ENCODE results near the gene ELOVL5. TPM values are rescaled to one million over a fixed set of nuclear protein-coding genes. Genes with fewer than 3 reads are reported as not detected.
"Not testable (repeated sequence)": the region's sequence is repeated elsewhere in the genome, so short reads cannot be mapped to it uniquely, and the experiment has no call there.

ELOVL5 gene
- total RNA-seq, 4 donors from 2014 or later, result 125 to 251 (median 186) TPM

DNA sequence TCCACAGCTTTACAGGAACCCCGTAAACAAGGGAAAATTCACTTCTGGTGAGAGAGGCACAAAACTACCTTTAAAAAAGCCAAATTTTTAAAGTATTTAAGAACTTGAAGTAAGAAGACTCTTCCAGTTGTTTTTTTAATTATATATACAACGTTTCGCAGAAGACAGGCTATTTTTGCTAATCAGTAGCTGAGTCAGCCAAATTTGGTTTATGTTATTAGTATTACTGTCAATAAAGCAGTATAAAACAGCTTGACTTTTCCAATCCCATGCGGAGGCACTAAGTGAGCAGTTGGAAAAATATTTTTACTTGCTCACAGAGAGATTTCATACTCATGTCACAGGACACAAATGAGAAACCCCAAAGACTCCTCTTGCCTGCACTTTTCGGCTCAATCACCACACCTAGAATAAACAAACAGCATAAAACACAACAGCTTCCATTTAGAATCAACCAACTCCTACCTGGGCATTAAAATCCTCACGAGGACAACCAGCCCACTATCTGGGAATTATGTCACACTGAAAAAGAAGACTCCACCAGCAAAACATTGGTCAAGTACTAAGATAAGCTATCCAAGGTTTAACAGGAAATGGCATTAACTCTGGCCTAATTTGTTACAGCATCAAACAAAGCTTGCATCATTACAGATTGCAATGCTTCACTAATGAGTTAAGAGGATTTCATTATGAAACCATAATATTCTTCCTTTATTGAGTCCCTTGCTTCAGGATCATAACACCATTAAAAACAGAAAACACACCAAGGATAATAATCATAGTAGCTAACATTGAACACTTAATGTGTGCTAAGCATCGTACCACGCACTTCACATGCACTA lies 26.3 kb downstream of the ELOVL5 start:
- no peak for DNase-seq (ENCODE audit: low spot score)
- TF ChIP-seq, protein P1, sequence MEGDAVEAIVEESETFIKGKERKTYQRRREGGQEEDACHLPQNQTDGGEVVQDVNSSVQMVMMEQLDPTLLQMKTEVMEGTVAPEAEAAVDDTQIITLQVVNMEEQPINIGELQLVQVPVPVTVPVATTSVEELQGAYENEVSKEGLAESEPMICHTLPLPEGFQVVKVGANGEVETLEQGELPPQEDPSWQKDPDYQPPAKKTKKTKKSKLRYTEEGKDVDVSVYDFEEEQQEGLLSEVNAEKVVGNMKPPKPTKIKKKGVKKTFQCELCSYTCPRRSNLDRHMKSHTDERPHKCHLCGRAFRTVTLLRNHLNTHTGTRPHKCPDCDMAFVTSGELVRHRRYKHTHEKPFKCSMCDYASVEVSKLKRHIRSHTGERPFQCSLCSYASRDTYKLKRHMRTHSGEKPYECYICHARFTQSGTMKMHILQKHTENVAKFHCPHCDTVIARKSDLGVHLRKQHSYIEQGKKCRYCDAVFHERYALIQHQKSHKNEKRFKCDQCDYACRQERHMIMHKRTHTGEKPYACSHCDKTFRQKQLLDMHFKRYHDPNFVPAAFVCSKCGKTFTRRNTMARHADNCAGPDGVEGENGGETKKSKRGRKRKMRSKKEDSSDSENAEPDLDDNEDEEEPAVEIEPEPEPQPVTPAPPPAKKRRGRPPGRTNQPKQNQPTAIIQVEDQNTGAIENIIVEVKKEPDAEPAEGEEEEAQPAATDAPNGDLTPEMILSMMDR (IDR thresholded peaks at IDR 0.05), result no peak
- ATAC-seq (ENCODE audit: low FRiP score), result no peak

- TF ChIP-seq, protein P1 (IDR thresholded peaks at IDR 0.05), result no peak
- ATAC-seq (ENCODE audit: low FRiP score) (no peak), DNase-seq (ENCODE audit: low spot score) (no peak)
These were observed 27.0 kb downstream of the ELOVL5 start for GRCh38 chr6:53321701-53322100.

- no peak for ATAC-seq (ENCODE audit: low FRiP score)
- no peak for DNase-seq (ENCODE audit: low spot score)
- TF ChIP-seq, protein P1 (IDR thresholded peaks at IDR 0.05), result no peak
These were observed 27.8 kb downstream of the ELOVL5 start for GRCh38 chr6:53320964-53321363.

DNA sequence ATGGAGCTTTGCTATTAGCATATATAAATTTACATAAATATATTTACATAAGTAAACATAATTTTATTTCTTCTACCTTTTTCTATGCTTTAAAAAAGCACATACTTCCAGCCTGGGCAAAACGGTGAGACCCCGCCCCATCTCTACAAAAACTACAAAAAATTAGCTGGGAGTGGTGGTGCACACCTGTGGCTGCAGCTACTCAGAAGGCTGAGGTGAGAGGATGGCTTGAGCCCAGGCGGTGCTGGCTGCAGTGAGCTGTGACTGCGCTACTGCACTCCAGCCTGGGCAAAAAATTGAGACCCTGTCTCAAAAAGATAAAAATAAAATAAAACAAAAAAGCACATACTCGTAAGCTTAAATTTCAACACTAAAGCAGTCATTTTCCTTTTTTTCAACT lies 30.3 kb downstream of the ELOVL5 start:
- TF ChIP-seq, protein P1 (IDR thresholded peaks at IDR 0.05), result no peak
- DNase-seq (ENCODE audit: low spot score) (no peak), ATAC-seq (ENCODE audit: low FRiP score) (no peak)

DNA sequence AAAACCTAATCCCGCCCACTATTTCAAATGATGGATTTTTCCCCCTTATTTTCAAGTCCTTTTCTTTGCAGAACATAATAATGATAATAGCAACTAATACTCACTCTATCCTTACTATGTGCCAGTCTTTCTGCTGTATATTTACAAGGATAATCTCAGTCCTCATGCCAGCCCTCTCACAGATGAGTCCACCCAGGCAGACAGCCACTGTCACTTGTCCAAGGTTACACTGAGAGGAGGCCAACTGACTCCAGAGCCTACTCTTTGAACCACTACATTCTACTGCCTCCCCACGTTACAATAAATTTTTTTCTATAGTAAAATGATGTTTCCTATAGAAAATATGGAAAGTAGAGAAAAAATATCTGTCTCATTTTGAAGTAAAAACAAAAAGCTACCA lies 30.9 kb downstream of the ELOVL5 start:
- TF ChIP-seq, protein P1 (IDR thresholded peaks at IDR 0.05), result no peak
- no peak for ATAC-seq (ENCODE audit: low FRiP score)
- no peak for DNase-seq (ENCODE audit: low spot score)

DNA sequence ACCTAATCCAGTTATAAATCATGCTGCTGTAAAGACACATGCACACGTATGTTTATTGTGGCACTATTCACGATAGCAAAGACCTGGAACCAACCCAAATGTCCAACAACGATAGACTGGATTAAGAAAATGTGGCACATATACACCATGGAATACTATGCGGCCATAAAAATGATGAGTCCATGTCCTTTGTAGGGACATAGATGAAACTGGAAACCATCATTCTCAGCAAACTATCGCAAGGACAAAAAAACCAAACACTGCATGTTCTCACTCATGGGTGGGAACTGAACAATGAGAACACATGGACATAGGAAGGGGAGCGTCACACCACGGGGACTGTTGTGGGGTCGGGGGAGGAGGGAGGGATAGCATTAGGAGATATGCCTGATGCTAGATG lies 31.5 kb downstream of the ELOVL5 start:
- not testable (repeated sequence) for DNase-seq (ENCODE audit: low spot score); ATAC-seq (ENCODE audit: low FRiP score)

GRCh38 chr6:53316142-53316541 lies 32.6 kb downstream of the ELOVL5 start:
- DNase-seq (ENCODE audit: low spot score), result no peak
- no peak for ATAC-seq (ENCODE audit: low FRiP score)
- TF ChIP-seq, protein P1 (IDR thresholded peaks at IDR 0.05), result no peak

Measured in omental fat pad (tissue), 4 donors.